Measurements from ENCODE around the gene SMYD3. TPM values are rescaled to one million over a fixed set of nuclear protein-coding genes. Genes with fewer than 3 reads are reported as not detected.
"Not testable (repeated sequence)": the region's sequence is repeated elsewhere in the genome, so short reads cannot be mapped to it uniquely, and the experiment has no call there.

SMYD3 gene
- total RNA-seq, 1 donor from 2014 or later = 35.4 TPM

DNA sequence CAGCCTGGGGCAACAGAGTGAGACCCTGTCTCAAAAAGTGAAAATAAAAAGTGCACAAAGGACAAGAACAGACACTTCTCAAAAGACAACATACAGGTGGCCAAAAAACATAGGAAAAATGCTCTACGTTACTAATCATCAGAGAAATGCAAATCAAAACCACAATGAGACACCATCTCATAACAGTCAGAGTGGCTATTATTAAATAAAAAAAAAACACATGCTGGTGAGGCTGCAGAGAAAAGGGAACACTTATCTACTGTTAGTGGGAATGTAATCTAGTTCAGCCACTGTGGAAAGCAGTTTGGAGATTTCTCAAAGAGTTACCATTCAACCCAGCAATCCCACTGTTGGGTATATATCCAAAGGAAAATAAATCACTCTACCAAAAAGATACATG is 173.2 kb downstream of the SMYD3 start:
- Mint-ChIP-seq H3K27ac (ENCODE audit: unreplicated experiment) (no peak overlapping the region), H3K9me3 (ENCODE audit: unreplicated experiment) (no peaks in the 10 kb centered on the region), H3K4me3 (ENCODE audit: unreplicated experiment) (no peak overlapping the region), H3K36me3 (ENCODE audit: low read depth, unreplicated experiment) (no peaks in the 10 kb centered on the region), H3K27me3 (ENCODE audit: unreplicated experiment) (no peaks in the 10 kb centered on the region), H3K4me1 (ENCODE audit: unreplicated experiment) (no peaks in the 10 kb centered on the region)
- no peak for TF ChIP-seq CTCF (IDR thresholded peaks at IDR 0.05; ENCODE audit: unreplicated experiment)
- no peak for DNase-seq (ENCODE audit: low spot score)

DNA sequence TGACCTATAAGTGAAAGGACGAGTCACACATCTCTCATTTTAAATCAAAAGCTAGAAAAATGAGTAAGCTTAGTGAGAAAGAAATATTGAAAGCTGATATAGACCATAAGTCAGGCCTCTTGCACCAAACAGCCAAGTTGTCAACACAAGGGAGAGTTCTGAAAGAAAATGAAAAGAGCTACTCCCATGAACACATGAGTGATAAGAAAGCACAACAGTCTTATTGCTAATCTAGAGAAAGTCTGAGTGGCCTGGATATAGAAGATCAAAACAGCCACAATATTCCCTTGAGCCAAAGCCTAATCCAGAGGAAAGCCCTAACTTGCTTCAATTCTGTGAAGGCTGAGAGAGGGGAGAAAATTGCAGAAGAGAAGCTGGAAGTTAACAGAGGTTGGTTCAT is 175.0 kb downstream of the SMYD3 start:
- no peak for TF ChIP-seq CTCF (IDR thresholded peaks at IDR 0.05; ENCODE audit: unreplicated experiment)
- H3K27ac Mint-ChIP-seq (ENCODE audit: unreplicated experiment) = no peak overlapping the region
- no peaks in the 10 kb centered on the region for H3K27me3 Mint-ChIP-seq (ENCODE audit: unreplicated experiment)
- H3K9me3 Mint-ChIP-seq (ENCODE audit: unreplicated experiment) = no peaks in the 10 kb centered on the region
- no peaks in the 10 kb centered on the region for H3K4me1 Mint-ChIP-seq (ENCODE audit: unreplicated experiment)
- H3K36me3 Mint-ChIP-seq (ENCODE audit: low read depth, unreplicated experiment) = no peaks in the 10 kb centered on the region
- no peak for DNase-seq (ENCODE audit: low spot score)
- H3K4me3 Mint-ChIP-seq (ENCODE audit: unreplicated experiment) = no peak overlapping the region

- no peak for DNase-seq (ENCODE audit: low spot score)
- Mint-ChIP-seq H3K9me3 (ENCODE audit: unreplicated experiment) (no peaks in the 10 kb centered on the region), H3K27me3 (ENCODE audit: unreplicated experiment) (no peaks in the 10 kb centered on the region), H3K27ac (ENCODE audit: unreplicated experiment) (no peak overlapping the region), H3K36me3 (ENCODE audit: low read depth, unreplicated experiment) (no peaks in the 10 kb centered on the region), H3K4me1 (ENCODE audit: unreplicated experiment) (no peaks in the 10 kb centered on the region), H3K4me3 (ENCODE audit: unreplicated experiment) (no peak overlapping the region)
- no peak for TF ChIP-seq CTCF (IDR thresholded peaks at IDR 0.05; ENCODE audit: unreplicated experiment)
Observed at GRCh38 chr1:246329900-246330299, 177.2 kb downstream of the SMYD3 start.

DNA sequence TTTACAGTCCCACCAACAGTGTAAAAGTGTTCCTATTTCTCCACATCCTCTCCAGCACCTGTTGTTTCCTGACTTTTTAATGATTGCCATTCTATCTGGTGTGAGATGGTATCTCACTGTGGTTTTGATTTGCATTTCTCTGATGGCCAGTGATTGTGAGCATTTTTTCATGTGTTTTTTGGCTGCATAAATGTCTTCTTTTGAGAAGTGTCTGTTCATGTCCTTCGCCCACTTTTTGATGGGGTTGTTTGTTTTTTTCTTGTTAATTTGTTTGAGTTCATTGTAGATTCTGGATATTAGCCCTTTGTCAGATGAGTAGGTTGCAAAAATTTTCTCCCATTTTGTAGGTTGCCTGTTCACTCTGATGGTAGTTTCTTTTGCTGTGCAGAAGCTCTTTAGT is 177.8 kb downstream of the SMYD3 start:
- H3K9me3 Mint-ChIP-seq (ENCODE audit: unreplicated experiment); H3K36me3 Mint-ChIP-seq (ENCODE audit: low read depth, unreplicated experiment); H3K27ac Mint-ChIP-seq (ENCODE audit: unreplicated experiment); DNase-seq (ENCODE audit: low spot score); H3K4me1 Mint-ChIP-seq (ENCODE audit: unreplicated experiment); H3K27me3 Mint-ChIP-seq (ENCODE audit: unreplicated experiment); H3K4me3 Mint-ChIP-seq (ENCODE audit: unreplicated experiment): not testable (repeated sequence)

DNA sequence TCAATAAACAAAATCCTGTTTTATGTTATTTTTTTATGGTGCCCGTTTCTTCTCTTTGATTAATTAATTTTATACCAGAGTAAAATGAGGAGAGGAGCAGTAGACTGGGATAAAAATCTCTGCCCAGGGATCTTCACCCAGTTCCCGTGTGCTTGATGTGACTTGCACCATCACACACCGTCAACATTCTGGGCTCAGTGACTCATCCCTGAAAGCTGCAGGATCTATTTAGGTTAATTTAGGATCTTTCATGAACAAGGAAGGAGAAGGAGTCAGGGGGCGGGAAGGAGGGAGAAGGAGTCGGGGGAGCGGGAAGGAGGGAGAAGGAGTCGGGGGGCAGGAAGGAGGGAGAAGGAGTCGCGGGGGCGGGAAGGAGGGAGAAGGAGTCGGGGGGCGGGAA is 182.4 kb downstream of the SMYD3 start:
- no peaks in the 10 kb centered on the region for H3K9me3 Mint-ChIP-seq (ENCODE audit: unreplicated experiment)
- H3K27me3 Mint-ChIP-seq (ENCODE audit: unreplicated experiment) = no peaks in the 10 kb centered on the region
- no peak overlapping the region for H3K4me3 Mint-ChIP-seq (ENCODE audit: unreplicated experiment)
- no peaks in the 10 kb centered on the region for H3K36me3 Mint-ChIP-seq (ENCODE audit: low read depth, unreplicated experiment)
- DNase-seq (ENCODE audit: low spot score) = no peak
- TF ChIP-seq CTCF (IDR thresholded peaks at IDR 0.05; ENCODE audit: unreplicated experiment) = no peak
- H3K27ac Mint-ChIP-seq (ENCODE audit: unreplicated experiment) = no peak overlapping the region
- no peaks in the 10 kb centered on the region for H3K4me1 Mint-ChIP-seq (ENCODE audit: unreplicated experiment)

DNA sequence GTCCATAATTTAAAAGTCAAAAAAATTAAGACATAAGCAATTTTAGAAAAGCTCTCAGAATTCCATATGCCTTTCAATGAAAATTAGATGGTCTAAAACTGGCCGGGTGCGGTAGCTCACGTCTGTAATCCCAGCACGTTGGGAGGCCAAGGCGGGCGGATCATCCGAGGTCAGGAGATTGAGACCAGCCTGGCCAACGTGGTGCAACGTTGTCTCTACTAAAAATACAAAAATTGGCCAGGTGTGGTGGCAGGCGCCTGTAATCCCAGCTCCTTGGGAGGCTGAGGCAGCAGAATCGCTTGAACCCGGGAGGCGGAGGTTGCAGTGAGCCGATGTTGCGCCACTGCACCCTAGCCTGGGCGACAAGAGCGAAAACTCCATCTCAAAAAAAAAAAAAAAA is 183.0 kb downstream of the SMYD3 start:
- not testable (repeated sequence) for H3K4me1 Mint-ChIP-seq (ENCODE audit: unreplicated experiment); H3K36me3 Mint-ChIP-seq (ENCODE audit: low read depth, unreplicated experiment); H3K4me3 Mint-ChIP-seq (ENCODE audit: unreplicated experiment); DNase-seq (ENCODE audit: low spot score); H3K27ac Mint-ChIP-seq (ENCODE audit: unreplicated experiment); H3K9me3 Mint-ChIP-seq (ENCODE audit: unreplicated experiment); H3K27me3 Mint-ChIP-seq (ENCODE audit: unreplicated experiment)

All from endothelial cell (in vitro differentiated cells).